ENCODE results near the gene TANC1.
A peak's percentile ranks its signal among the peaks of the same experiment; 100 is the strongest.

The TANC1 gene

DNA sequence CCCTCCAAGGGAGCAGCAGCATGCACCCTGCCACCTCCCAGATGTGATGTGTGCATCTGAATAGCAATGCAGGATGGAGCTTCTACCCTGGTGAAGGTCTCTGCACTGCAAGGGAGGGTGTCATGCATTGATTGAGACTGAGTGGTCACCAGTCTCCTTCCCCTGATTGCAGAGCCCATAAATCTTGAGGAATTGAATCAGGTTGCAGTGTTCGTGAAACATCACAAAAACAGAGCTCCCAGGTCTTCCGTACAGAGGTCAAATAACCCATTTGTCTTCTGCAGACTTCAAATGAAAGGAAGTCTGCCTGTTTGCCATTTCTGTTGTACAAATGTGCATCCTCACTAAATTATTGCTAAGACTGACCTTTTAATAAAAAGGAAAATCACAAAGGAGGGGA is 181.3 kb downstream of the TANC1 start:
- no peak for TF ChIP-seq TAF1 (IDR thresholded peaks at IDR 0.05; ENCODE audit: borderline replicate concordance, insufficient read depth, low read length)
- TF ChIP-seq FOXP2 (optimal IDR thresholded peaks at IDR 0.05; ENCODE audit: borderline replicate concordance, extremely low read depth, extremely low read length, insufficient read depth): no peak
- TF ChIP-seq, protein P1, sequence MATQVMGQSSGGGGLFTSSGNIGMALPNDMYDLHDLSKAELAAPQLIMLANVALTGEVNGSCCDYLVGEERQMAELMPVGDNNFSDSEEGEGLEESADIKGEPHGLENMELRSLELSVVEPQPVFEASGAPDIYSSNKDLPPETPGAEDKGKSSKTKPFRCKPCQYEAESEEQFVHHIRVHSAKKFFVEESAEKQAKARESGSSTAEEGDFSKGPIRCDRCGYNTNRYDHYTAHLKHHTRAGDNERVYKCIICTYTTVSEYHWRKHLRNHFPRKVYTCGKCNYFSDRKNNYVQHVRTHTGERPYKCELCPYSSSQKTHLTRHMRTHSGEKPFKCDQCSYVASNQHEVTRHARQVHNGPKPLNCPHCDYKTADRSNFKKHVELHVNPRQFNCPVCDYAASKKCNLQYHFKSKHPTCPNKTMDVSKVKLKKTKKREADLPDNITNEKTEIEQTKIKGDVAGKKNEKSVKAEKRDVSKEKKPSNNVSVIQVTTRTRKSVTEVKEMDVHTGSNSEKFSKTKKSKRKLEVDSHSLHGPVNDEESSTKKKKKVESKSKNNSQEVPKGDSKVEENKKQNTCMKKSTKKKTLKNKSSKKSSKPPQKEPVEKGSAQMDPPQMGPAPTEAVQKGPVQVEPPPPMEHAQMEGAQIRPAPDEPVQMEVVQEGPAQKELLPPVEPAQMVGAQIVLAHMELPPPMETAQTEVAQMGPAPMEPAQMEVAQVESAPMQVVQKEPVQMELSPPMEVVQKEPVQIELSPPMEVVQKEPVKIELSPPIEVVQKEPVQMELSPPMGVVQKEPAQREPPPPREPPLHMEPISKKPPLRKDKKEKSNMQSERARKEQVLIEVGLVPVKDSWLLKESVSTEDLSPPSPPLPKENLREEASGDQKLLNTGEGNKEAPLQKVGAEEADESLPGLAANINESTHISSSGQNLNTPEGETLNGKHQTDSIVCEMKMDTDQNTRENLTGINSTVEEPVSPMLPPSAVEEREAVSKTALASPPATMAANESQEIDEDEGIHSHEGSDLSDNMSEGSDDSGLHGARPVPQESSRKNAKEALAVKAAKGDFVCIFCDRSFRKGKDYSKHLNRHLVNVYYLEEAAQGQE (IDR thresholded peaks at IDR 0.05; ENCODE audit: insufficient read depth in 1 of 2, low read depth in 2 of 2, low read length in 2 of 2): no peak
- no peak for TF ChIP-seq SIN3A (IDR thresholded peaks at IDR 0.05; ENCODE audit: borderline replicate concordance, insufficient read depth, low read length)
- no peak for TF ChIP-seq POLR2AphosphoS5 (IDR thresholded peaks at IDR 0.05; ENCODE audit: low read depth, low read length)

DNA sequence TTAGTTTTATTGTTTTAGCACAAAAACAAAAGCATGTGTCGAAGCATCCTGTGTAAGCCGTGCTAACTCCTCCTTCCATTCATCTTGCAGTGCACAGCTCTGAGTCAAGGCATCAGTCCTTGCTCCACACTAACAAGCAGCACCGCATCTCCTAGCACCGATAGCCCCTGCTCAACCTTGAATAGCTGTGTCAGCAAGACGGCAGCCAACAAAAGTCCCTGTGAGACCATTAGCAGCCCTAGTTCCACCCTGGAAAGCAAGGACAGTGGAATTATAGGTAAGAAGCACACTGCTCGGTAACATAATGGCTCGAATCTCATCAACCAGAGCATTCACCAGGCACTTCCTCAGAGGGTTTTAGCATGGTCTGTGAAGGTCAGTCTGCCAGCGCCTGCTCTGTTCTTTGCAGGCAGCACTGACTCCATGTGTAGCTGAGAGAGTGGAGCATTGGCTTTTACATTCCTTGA is 181.9 kb downstream of the TANC1 start:
- TF ChIP-seq TAF1 (IDR thresholded peaks at IDR 0.05; ENCODE audit: borderline replicate concordance, insufficient read depth, low read length) (no peak), FOXP2 (optimal IDR thresholded peaks at IDR 0.05; ENCODE audit: borderline replicate concordance, extremely low read depth, extremely low read length, insufficient read depth) (peak; percentile 19)

DNA sequence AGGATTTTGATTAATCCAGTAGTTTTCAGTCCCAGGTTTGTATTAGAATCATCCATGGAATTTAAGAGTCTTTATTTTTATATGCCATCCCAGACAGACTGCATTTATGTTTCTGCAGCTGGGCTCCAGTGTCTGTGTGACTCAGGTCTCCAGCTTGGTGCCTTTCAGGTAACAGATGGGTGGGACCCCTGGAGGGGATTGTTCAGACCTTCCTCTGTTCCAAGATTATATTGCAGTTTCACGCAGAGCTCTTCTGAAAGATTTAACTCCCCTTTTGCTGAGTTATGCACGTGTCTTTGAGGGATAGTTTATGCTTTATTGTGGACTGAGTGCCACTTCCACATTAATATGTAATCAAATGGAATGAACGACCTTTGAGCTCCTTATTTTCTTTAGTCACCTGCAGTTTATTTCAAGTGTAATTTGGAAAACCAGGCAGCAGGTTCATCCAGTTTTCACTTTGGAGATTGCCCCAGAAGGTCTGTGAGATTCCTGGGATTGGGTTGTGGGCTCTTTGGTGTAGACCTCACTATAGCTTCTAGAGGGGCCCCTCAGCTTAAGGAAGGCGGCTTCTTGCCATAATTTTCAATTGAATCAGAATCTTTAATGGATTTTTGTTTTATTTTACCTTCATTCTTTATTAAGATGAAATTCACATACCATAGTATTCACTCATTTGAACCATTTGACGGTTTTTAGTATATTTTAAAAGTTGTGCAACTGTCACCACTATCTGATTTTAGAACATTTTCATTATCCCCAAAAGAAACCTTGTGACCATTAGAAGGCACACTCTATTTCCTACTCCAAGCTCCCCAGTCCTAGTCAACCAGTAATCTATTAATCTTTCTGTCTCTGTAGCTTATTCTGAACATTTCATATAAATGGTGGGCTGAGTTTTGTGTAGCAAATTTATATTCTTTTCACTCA is 183.0 kb downstream of the TANC1 start:
- TF ChIP-seq SIN3A (IDR thresholded peaks at IDR 0.05; ENCODE audit: borderline replicate concordance, insufficient read depth, low read length): no peak
- no peak for TF ChIP-seq TAF1 (IDR thresholded peaks at IDR 0.05; ENCODE audit: borderline replicate concordance, insufficient read depth, low read length)
- TF ChIP-seq FOXP2 (optimal IDR thresholded peaks at IDR 0.05; ENCODE audit: borderline replicate concordance, extremely low read depth, extremely low read length, insufficient read depth): no peak
- no peak for TF ChIP-seq POLR2AphosphoS5 (IDR thresholded peaks at IDR 0.05; ENCODE audit: low read depth, low read length)
- TF ChIP-seq, protein P1 (IDR thresholded peaks at IDR 0.05; ENCODE audit: insufficient read depth in 1 of 2, low read depth in 2 of 2, low read length in 2 of 2): no peak

DNA sequence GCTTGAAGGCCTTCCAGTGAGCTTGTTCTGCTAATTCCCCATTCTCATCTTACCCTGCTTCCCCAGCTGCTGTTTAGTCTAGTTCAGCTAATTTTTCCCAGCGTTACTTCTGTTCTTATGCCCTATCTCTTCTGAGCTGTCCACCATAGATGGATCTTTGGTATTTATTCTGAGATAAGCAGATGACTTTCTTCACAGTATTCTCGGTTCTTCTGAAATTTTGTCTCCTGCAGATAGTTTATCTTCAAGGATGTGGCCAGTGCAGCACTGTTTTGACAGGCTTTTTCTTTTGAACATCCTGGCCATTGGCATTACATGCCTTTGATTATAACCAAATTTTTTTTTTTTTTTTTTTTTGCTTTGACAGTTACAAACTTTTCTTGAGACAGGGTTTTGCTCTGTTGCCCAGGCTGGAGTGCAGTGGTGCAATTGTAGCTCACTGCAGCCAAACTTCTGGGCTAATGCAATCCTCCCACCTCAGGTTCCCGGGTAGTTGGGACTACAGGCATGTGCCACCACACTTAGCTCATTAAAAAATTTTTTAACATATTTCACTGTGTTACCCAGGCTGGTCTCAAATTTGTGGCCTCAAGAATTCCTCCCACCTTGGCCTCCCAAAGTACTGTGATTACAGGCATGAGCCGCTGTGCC is 183.8 kb downstream of the TANC1 start:
- TF ChIP-seq SIN3A (IDR thresholded peaks at IDR 0.05; ENCODE audit: borderline replicate concordance, insufficient read depth, low read length): no peak
- TF ChIP-seq POLR2AphosphoS5 (IDR thresholded peaks at IDR 0.05; ENCODE audit: low read depth, low read length): no peak
- no peak for TF ChIP-seq TAF1 (IDR thresholded peaks at IDR 0.05; ENCODE audit: borderline replicate concordance, insufficient read depth, low read length)
- no peak for TF ChIP-seq FOXP2 (optimal IDR thresholded peaks at IDR 0.05; ENCODE audit: borderline replicate concordance, extremely low read depth, extremely low read length, insufficient read depth)
- TF ChIP-seq, protein P1 (IDR thresholded peaks at IDR 0.05; ENCODE audit: insufficient read depth in 1 of 2, low read depth in 2 of 2, low read length in 2 of 2): no peak

DNA sequence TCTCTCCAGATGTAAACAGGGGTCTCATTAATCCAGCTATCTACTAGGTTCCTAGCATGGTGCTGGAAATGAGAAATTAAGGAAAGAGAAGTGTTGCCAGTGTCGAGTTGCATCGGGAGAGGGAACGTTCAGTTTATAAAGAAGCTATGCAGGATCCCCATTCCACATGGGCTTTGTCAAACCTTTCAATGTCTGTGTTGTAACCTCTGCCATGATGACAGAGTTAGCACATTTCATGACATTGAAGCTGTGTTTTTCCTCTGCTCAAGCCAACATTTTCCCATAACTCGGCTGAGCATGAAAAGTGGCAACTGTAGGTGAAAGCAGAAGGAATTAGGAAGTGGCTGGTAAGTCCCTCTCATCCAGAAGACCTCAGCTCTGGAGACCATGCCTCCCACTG is 184.6 kb downstream of the TANC1 start:
- TF ChIP-seq FOXP2 (optimal IDR thresholded peaks at IDR 0.05; ENCODE audit: borderline replicate concordance, extremely low read depth, extremely low read length, insufficient read depth): no peak
- TF ChIP-seq, protein P1 (IDR thresholded peaks at IDR 0.05; ENCODE audit: insufficient read depth in 1 of 2, low read depth in 2 of 2, low read length in 2 of 2): no peak
- no peak for TF ChIP-seq SIN3A (IDR thresholded peaks at IDR 0.05; ENCODE audit: borderline replicate concordance, insufficient read depth, low read length)
- no peak for TF ChIP-seq TAF1 (IDR thresholded peaks at IDR 0.05; ENCODE audit: borderline replicate concordance, insufficient read depth, low read length)

Measured in PFSK-1 (cell line).